OCI-LY1 (cell line): ENCODE measurements around the gene ZCCHC14.
"Not testable (repeated sequence)": the region's sequence is repeated elsewhere in the genome, so short reads cannot be mapped to it uniquely, and the experiment has no call there.

Source experiments
- H2AFZ ChIP-seq: fragments of 200-600 bp; sonication (generic), shearing (Covaris generic); 2 replicates; pipeline ENCODE4 v1.6.0; 2014; ENCODE audit warnings: antibody characterized with exemption, mild to moderate bottlenecking, low read length
- H3F3A ChIP-seq: fragments of 200-600 bp; sonication (generic), shearing (Covaris generic); 2 replicates; pipeline ENCODE4 v1.6.0; 2014; ENCODE audit warnings: mild to moderate bottlenecking, antibody characterized with exemption, low read length, moderate library complexity; ENCODE audit not compliant: insufficient read depth
- H3K27ac ChIP-seq: fragments of 200-600 bp; sonication (generic); 2 replicates; pipeline ENCODE4 v1.5.1; 2014; ENCODE audit warnings: low read length, mixed run types, mild to moderate bottlenecking, low read depth; ENCODE audit not compliant: poor library complexity, severe bottlenecking
- H3K27me3 ChIP-seq: fragments of 200-600 bp; sonication (generic); 2 replicates; pipeline ENCODE4 v1.6.0; 2014; ENCODE audit warnings: antibody characterized with exemption, mild to moderate bottlenecking, low read length, moderate library complexity; ENCODE audit not compliant: insufficient read depth
- H3K36me3 ChIP-seq: fragments of 200-600 bp; sonication (generic); 2 replicates; pipeline ENCODE4 v1.6.1; 2014; ENCODE audit warnings: mild to moderate bottlenecking, antibody characterized with exemption, low read length, moderate library complexity, mixed read lengths; ENCODE audit not compliant: insufficient read depth
- H3K4me1 ChIP-seq: fragments of 200-600 bp; sonication (generic); 2 replicates; pipeline ENCODE4 v1.5.1; 2014; ENCODE audit warnings: mild to moderate bottlenecking, low read length, moderate library complexity; ENCODE audit not compliant: insufficient read depth, severe bottlenecking
- H3K4me2 ChIP-seq: fragments of 200-600 bp; sonication (generic), shearing (Covaris generic); 2 replicates; pipeline ENCODE4 v1.6.1; 2014; ENCODE audit warnings: low read length
- H3K4me3 ChIP-seq: fragments of 200-600 bp; sonication (generic); 2 replicates; pipeline ENCODE4 v1.5.1; 2014; ENCODE audit warnings: low read length, low read depth, mild to moderate bottlenecking, mixed read lengths; ENCODE audit not compliant: poor library complexity, severe bottlenecking
- H3K79me2 ChIP-seq: fragments of 200-600 bp; shearing (Covaris generic); 2 replicates; pipeline ENCODE4 v1.6.1; 2016; ENCODE audit warnings: mixed run types, low read length, mixed read lengths; ENCODE audit not compliant: insufficient read depth
- H3K9ac ChIP-seq: fragments of 200-600 bp; sonication (generic), shearing (Covaris generic); 2 replicates; pipeline ENCODE4 v1.6.1; 2014; ENCODE audit warnings: mild to moderate bottlenecking, low read length, mixed read lengths
- H3K9me2 ChIP-seq: fragments of 200-600 bp; sonication (generic), shearing (Covaris generic); 2 replicates; pipeline ENCODE4 v1.6.1; 2014; ENCODE audit warnings: low read depth, mild to moderate bottlenecking, low read length, mixed read lengths
- H3K9me3 ChIP-seq: fragments of 200-600 bp; shearing (Covaris generic); 2 replicates; pipeline ENCODE4 v1.6.1; 2014; ENCODE audit warnings: low read length, mixed read lengths
- H4K20me1 ChIP-seq: fragments of 200-600 bp; sonication (generic), shearing (Covaris generic); 2 replicates; pipeline ENCODE4 v1.6.0; 2016; ENCODE audit warnings: mild to moderate bottlenecking, low read length; ENCODE audit not compliant: insufficient read depth
- CTCF ChIP-seq: fragments of 200-600 bp; sonication (generic), shearing (Covaris generic); IDR thresholded peaks from 2 replicates; pipeline ENCODE4 v1.5.1; 2017; ENCODE audit warnings: mild to moderate bottlenecking, antibody characterized with exemption, low read length, moderate library complexity, mixed read lengths
- EZH2 ChIP-seq: fragments of 200-600 bp; sonication (generic), shearing (Covaris generic); IDR thresholded peaks from 2 replicates; pipeline ENCODE4 v1.8.0; 2017; ENCODE audit warnings: borderline replicate concordance, mixed run types, mild to moderate bottlenecking, antibody characterized with exemption, low read length, moderate library complexity, mixed read lengths

Gene ZCCHC14

GRCh38 chr16:87491522-87492290 is 1.1 kb downstream of the ZCCHC14 start:
- H4K20me1 ChIP-seq: no peaks in the 10 kb centered on the region; the same call in 1 of the 2 replicates
- H3K4me2 ChIP-seq: peak overlapping the region; percentile 95
- peaks cover 29% of the 10 kb centered on the region for H3K79me2 ChIP-seq

DNA sequence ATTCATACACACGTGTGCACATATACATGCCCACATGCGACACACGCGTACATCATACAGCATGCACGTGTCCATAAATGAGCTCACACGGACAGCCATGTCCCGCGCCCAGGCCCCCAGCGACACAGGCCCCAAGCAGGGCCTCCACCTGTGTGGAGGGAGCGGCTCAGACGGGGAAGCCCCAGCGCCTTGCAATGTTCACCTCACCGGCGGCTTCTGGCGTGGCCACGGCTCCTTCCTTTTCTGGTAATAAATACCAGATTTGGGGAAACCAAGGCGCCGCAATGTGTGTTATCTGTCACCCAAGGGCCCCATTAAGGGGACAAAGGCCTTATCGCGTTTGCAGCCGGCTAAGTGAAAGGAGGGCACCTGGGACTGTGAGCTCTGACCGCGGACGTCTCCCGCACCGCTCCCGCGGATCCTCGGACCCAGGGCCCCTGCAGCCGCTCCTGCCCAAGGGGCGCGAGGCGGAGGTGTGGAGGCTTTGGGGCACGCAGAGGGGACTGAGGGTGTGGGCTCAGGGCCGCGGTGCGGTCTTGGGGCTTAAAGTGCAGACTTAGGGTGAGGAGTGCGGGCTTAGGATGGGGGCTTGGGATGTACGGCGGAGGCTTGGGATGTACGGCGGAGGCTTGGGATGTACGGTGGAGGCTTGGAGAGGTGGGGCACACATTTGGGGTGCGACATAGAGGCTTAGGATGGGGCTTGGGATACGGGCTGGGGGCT is 1.9 kb downstream of the ZCCHC14 start:
- peak overlapping the region; percentile 71 for H3K4me3 ChIP-seq
- not testable (repeated sequence) for H2AFZ ChIP-seq, H3F3A ChIP-seq, H3K9me2 ChIP-seq, H3K36me3 ChIP-seq, H4K20me1 ChIP-seq, H3K27me3 ChIP-seq, H3K9me3 ChIP-seq
- H3K4me1 ChIP-seq: peaks cover 57% of the 10 kb centered on the region
- H3K79me2 ChIP-seq: peaks cover 33% of the 10 kb centered on the region
- H3K9ac ChIP-seq: peak overlapping the region; percentile 67
- peak overlapping the region; percentile 95 for H3K4me2 ChIP-seq
- peak overlapping the region; percentile 44 for H3K27ac ChIP-seq

More at GRCh38 chr16:87491522-87492290, 1.1 kb downstream of the ZCCHC14 start:
- H3K9me3 ChIP-seq: no peaks in the 10 kb centered on the region
- peak overlapping the region; percentile 71 for H3K4me3 ChIP-seq
- H3K36me3 ChIP-seq: no peaks in the 10 kb centered on the region
- no peaks in the 10 kb centered on the region; the same call in 1 of the 2 replicates for H3F3A ChIP-seq
- peak overlapping the region; percentile 67; the same call in 1 of the 2 replicates for H3K9ac ChIP-seq
- H3K27me3 ChIP-seq: no peaks in the 10 kb centered on the region
- H3K4me1 ChIP-seq: peaks cover 56% of the 10 kb centered on the region
- no peak overlapping the region for H3K27ac ChIP-seq
- no peak overlapping the region for H2AFZ ChIP-seq
- no peaks in the 10 kb centered on the region for H3K9me2 ChIP-seq
- no peak for TF ChIP-seq CTCF
- no peak for TF ChIP-seq EZH2

GRCh38 chr16:87490096-87490798 is 2.6 kb downstream of the ZCCHC14 start:
- H3K9me3 ChIP-seq: no peaks in the 10 kb centered on the region
- no peaks in the 10 kb centered on the region for H3K9me2 ChIP-seq
- H3K27ac ChIP-seq: peak overlapping the region; percentile 44
- no peak for TF ChIP-seq EZH2
- TF ChIP-seq CTCF: no peak
- H3K36me3 ChIP-seq: no peaks in the 10 kb centered on the region
- H3K4me2 ChIP-seq: peak overlapping the region; percentile 95
- H3K79me2 ChIP-seq: peaks cover 38% of the 10 kb centered on the region
- peaks cover 57% of the 10 kb centered on the region for H3K4me1 ChIP-seq
- no peaks in the 10 kb centered on the region; the same call in 1 of the 2 replicates for H4K20me1 ChIP-seq
- H2AFZ ChIP-seq: no peak overlapping the region
- H3K4me3 ChIP-seq: peak overlapping the region; percentile 71
- no peaks in the 10 kb centered on the region; the same call in 1 of the 2 replicates for H3F3A ChIP-seq
- H3K9ac ChIP-seq: peak overlapping the region; percentile 67
- no peaks in the 10 kb centered on the region for H3K27me3 ChIP-seq
